Measurements from ENCODE around the gene ABHD17A. TPM values are rescaled to one million over a fixed set of nuclear protein-coding genes. Genes with fewer than 3 reads are reported as not detected.
A peak's percentile ranks its signal among the peaks of the same experiment; 100 is the strongest.

The ABHD17A gene
- total and polyA plus RNA-seq, 9 of the 15 experiments (the other 6 are each of a cell fraction or from before 2014, with no cell fraction given), result 0.04 to 135 (median 21.8) TPM; not detected in 1

DNA sequence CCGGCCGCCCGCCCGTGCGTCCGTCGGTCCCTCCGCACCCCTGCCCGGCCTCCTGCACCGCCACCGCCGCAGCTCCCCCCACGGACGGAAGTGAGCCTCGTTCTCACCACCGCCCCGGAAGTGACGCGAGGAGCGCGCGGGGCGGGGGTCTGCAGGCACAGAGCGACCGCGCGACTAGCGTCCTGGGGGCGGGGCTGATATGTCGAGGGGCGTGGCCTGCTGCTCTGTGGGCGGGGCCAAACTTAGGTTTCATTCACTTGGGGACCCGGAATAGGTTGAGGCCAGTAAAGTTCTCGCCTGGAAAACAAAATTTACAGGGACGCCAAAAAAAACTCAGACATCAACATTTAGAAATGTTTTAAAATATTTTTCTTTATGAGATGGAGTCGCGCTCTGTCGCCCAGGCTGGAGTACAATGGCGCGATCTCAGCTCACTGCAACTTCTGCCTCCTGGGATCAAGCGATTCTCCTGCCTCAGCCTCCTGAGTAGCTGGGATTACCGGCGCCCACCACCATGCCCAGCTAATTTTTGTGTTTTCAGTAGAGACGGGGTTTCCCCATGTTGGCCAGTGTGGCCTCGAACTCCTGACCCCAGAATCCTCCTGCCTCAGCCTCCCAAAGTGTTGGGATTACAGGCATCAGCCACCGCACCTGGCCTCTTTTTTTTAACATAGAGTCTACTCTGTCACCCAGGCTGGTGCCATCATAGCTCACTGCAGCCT is at the start of gene ABHD17A (continued):
- TF ChIP-seq, protein P1, sequence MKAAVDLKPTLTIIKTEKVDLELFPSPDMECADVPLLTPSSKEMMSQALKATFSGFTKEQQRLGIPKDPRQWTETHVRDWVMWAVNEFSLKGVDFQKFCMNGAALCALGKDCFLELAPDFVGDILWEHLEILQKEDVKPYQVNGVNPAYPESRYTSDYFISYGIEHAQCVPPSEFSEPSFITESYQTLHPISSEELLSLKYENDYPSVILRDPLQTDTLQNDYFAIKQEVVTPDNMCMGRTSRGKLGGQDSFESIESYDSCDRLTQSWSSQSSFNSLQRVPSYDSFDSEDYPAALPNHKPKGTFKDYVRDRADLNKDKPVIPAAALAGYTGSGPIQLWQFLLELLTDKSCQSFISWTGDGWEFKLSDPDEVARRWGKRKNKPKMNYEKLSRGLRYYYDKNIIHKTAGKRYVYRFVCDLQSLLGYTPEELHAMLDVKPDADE (conservative IDR thresholded peaks at IDR 0.05; ENCODE audit: control insufficient read depth, low read depth, low read length), result peak; percentile 12; the same call in 1 of the 2 replicates
- TF ChIP-seq, protein P2, sequence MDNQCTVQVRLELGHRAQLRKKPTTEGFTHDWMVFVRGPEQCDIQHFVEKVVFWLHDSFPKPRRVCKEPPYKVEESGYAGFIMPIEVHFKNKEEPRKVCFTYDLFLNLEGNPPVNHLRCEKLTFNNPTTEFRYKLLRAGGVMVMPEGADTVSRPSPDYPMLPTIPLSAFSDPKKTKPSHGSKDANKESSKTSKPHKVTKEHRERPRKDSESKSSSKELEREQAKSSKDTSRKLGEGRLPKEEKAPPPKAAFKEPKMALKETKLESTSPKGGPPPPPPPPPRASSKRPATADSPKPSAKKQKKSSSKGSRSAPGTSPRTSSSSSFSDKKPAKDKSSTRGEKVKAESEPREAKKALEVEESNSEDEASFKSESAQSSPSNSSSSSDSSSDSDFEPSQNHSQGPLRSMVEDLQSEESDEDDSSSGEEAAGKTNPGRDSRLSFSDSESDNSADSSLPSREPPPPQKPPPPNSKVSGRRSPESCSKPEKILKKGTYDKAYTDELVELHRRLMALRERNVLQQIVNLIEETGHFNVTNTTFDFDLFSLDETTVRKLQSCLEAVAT (IDR thresholded peaks at IDR 0.05), result peak in 1 of 2 experiments; percentile 85; a peak in 2 of 4 replicates
- TF ChIP-seq XRCC5 (IDR thresholded peaks at IDR 0.05; ENCODE audit: low read depth, low read length) (0 out of 2 replicates have a peak, but pooled peaks have one; percentile 21), CCNT2 (IDR thresholded peaks at IDR 0.05; ENCODE audit: borderline replicate concordance, extremely low read depth, insufficient read length, low read depth, low read length) (peak; percentile 54), GABPA (tag; conservative IDR thresholded peaks at IDR 0.05; ENCODE audit: low read depth) (peak; percentile 96), ETV5 (CRISPR knock-in tag; IDR thresholded peaks at IDR 0.05; ENCODE audit: low read depth) (peak; percentile 88), CTBP1 (IDR thresholded peaks at IDR 0.05; ENCODE audit: borderline replicate concordance) (peak; percentile 23; the same call in 1 of the 2 replicates)
- TF ChIP-seq, protein P3, sequence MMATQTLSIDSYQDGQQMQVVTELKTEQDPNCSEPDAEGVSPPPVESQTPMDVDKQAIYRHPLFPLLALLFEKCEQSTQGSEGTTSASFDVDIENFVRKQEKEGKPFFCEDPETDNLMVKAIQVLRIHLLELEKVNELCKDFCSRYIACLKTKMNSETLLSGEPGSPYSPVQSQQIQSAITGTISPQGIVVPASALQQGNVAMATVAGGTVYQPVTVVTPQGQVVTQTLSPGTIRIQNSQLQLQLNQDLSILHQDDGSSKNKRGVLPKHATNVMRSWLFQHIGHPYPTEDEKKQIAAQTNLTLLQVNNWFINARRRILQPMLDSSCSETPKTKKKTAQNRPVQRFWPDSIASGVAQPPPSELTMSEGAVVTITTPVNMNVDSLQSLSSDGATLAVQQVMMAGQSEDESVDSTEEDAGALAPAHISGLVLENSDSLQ (IDR thresholded peaks at IDR 0.05), result peak; percentile 54

Data from K562 (cell line).